GM21381 (cell line): Measurements from ENCODE around the gene PARG.
"Not testable (repeated sequence)": the region's sequence is repeated elsewhere in the genome, so short reads cannot be mapped to it uniquely, and the experiment has no call there.

Source experiments
- ATAC-seq: cut with Tn5 transposase; IDR thresholded peaks from one replicate; pipeline ENCODE4 v1.9.1; 2021; ENCODE audit warnings: mild to moderate bottlenecking, moderate library complexity; ENCODE audit not compliant: unreplicated experiment

PARG gene

GRCh38 chr10:49908290-49909080, 33.3 kb downstream of the PARG start:
- not testable (repeated sequence) for ATAC-seq

GRCh38 chr10:49903829-49904228, 38.0 kb downstream of the PARG start:
- ATAC-seq = not testable (repeated sequence)

DNA sequence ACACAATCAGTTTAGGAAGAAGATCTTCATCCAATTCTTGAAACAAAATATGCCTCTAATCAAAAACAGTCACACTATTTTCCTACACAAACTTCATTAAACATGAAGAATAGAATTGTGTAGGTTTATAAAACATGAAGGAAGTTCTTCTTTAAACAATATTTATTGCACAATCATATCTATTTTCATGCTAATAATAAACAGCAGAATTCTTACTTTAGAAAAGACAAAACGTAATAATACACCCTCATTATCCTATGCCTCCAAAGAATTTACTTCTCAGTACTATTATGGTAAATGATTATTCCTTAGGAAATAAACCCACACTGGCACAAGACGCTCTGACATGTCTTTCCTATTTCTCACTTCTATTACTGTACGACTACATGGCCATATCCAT, 41.4 kb downstream of the PARG start:
- ATAC-seq = not testable (repeated sequence)

DNA sequence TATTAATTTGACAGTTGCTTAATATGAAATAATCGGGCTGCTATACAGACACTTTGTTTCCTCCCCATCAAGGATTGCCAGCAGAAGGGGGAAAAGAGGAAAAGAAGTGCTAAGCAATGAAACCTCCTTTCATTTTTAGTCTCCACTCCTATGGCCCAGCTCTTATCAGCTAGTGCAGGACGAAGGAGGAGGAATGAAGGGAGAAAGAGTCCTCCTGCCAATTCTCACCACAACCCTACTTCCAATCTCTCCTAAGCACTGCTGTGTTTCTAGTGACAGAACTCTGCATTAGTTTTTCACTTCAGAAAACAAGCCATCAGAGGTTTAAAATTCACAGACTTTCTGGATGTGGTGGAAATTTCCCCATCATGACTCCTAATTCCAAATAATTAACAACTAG, 41.8 kb downstream of the PARG start:
- ATAC-seq = not testable (repeated sequence)

- not testable (repeated sequence) for ATAC-seq
Measured at GRCh38 chr10:49890025-49890424, 51.8 kb downstream of the PARG start.

- ATAC-seq = not testable (repeated sequence)
Measured at GRCh38 chr10:49884739-49885331, 57.0 kb downstream of the PARG start.

- ATAC-seq = not testable (repeated sequence)
Measured at GRCh38 chr10:49883852-49884251, 58.0 kb downstream of the PARG start.

GRCh38 chr10:49882327-49882726, 59.5 kb downstream of the PARG start:
- not testable (repeated sequence) for ATAC-seq

GRCh38 chr10:49872740-49873139, 69.1 kb downstream of the PARG start:
- ATAC-seq = not testable (repeated sequence)

DNA sequence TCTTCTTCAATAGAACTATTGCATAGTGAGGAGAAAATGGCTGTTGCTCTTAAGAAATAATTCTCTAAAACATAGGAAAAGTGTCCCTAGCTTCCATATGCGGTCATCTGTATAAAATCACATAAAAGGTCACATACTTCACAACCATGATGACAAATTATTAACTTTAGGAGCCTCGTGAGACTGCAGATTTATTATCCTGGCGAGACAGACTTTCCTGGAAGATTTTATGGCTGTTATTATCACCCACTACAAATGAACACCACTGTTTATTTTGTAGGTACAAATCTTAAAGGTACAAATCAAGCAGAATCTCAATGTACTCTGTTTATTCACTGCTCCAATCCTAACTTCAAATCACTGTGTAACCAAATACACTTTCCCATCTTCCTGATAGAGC, 70.4 kb downstream of the PARG start:
- not testable (repeated sequence) for ATAC-seq

DNA sequence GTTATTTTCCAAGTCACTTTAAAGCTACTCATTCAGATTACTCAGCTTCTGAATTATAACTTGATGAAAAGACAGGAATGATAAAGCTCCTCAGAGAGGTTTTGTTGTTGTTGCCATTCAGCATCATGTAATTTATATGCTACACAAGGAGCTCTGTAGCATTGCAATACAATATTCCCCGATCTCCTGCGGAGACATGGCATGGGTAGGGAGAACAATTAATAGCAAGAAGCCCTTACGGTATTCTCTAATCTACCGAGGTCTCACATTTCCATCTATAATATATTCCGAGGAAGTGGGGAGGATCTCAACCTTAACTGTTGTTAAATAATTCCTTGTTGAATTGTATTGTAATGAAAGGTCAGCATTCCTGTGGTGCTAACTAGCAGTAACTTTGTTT, 81.9 kb downstream of the PARG start:
- not testable (repeated sequence) for ATAC-seq

DNA sequence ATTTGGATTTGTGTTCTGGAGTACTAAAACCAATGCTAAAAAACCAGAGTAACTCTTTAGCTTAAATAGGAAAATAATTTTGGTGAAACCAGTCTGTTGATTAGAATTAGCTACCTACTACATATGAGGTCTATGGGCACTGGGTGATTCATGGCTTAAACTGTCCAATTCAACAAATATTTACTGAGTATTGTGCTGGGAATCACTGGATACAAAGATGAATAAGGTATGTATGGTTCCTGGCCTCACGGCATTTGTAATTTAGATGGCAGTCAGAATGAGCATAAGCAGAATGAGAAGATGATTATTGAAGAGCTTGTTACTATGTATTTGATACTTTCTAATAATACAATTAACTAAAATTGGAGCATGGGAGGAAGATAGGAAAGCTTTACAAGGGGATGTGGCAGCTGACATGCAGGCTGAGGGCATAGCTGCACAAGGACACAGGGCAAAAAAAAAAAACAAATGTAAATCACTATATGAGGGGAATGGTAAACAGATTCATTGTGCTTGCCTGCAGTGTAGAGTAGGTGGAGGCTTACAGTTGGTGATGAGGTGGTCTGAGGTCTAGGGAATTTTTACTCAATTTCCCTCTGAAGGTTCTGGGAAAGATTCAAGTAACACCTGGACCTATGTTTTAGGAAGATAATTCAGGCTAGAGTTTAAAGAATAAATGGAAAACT, 83.0 kb downstream of the PARG start:
- not testable (repeated sequence) for ATAC-seq

DNA sequence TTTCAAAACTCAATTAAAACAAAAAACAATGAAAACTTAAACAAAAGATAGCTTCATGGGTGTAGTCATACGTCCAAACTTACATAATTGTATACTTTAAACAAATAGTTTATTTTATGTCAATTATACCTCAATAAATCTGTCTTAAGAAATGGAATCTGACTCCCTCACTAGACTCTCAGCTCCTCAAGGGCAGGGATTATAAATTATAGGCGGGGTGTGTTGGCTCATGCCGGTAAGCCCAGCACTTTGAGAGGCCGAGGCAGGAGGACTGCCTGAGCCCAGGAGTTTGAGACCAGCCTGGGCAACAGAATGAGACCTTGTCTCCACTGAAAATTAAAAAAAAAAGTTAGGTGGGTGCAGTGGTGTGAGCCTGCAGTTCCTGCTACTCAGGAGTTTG, 92.3 kb downstream of the PARG start:
- ATAC-seq = not testable (repeated sequence)

GRCh38 chr10:49844775-49845595, 96.8 kb downstream of the PARG start:
- ATAC-seq = no peak

- not testable (repeated sequence) for ATAC-seq
Measured at GRCh38 chr10:49842333-49842628, 99.5 kb downstream of the PARG start.

DNA sequence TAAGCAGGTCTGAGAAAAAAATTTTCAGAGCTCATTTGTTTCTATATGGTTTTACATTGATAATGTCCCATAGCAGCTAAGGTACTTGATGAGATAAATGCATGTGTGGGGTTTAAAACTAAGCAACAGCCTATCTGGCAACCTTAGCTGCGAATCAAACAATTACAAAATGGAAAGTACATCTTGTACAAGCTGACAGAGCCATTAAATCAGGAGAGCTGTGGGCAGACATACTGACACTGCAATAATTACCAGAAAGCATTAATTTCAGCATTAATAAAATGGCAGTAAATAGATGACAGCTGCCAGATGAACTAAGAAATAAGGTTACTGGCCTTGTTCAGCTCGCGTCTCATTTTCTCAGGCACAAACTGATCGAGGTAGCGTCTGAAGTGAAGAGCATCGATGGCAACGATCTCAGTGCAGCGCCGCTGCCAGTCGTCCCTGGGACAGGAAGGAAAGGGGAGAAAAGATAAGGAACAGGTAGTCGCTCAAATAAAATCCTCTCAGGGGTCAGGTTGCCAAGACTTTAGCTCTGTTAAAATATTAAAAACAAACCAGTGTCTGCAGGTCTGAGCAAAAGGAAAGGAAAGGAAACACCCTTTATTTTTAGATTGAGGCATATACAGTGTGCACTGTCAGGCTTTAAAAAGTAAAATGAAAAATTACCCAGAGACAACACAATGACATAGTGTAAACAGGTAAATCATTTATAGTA, 100.1 kb downstream of the PARG start:
- ATAC-seq = no peak

- no peak for ATAC-seq
Measured at GRCh38 chr10:49837685-49838084, 104.1 kb downstream of the PARG start.

GRCh38 chr10:49837051-49837478, 104.8 kb downstream of the PARG start:
- no peak for ATAC-seq

GRCh38 chr10:49834976-49835375, 106.9 kb downstream of the PARG start:
- no peak for ATAC-seq

GRCh38 chr10:49834201-49834600, 107.6 kb downstream of the PARG start:
- no peak for ATAC-seq
